Smooth muscle cell (in vitro differentiated cells): ENCODE measurements around the gene KAT2A. TPM values are rescaled to one million over a fixed set of nuclear protein-coding genes. Genes with fewer than 3 reads are reported as not detected.
A peak's percentile ranks its signal among the peaks of the same experiment; 100 is the strongest.

Experiments used
- DNase-seq: peaks from one replicate; lab custom pipeline; 2025; ENCODE audit not compliant: unreplicated experiment; lab: John Stamatoyannopoulos, UW
- H2AFZ ChIP-seq: fragments of 200-600 bp; sonication (generic); 2 replicates; pipeline ENCODE4 v1.6.0; 2016; ENCODE audit warnings: antibody characterized with exemption, low read depth, mild to moderate bottlenecking
- H3F3A ChIP-seq: fragments of 200-600 bp; sonication (generic); 2 replicates; pipeline ENCODE4 v1.6.0; 2017; ENCODE audit warnings: antibody characterized with exemption, low read depth
- H3K27ac ChIP-seq: fragments of 200-600 bp; sonication (generic); 2 replicates; pipeline ENCODE4 v1.5.1; 2016; ENCODE audit warnings: low read depth, mild to moderate bottlenecking
- H3K27me3 ChIP-seq: fragments of 200-600 bp; sonication (generic); 2 replicates; pipeline ENCODE4 v1.6.1; 2016; ENCODE audit warnings: low read depth, mild to moderate bottlenecking
- H3K36me3 ChIP-seq: fragments of 200-600 bp; sonication (generic); 2 replicates; pipeline ENCODE4 v1.5.1; 2016; ENCODE audit warnings: low read depth
- H3K4me1 ChIP-seq: fragments of 200-600 bp; sonication (generic); 2 replicates; pipeline ENCODE4 v1.5.1; 2016; ENCODE audit warnings: low read depth
- H3K4me2 ChIP-seq: fragments of 200-600 bp; sonication (generic); 2 replicates; pipeline ENCODE4 v1.6.0; 2016; ENCODE audit warnings: mild to moderate bottlenecking
- H3K4me3 ChIP-seq: fragments of 200-600 bp; sonication (generic); 2 replicates; pipeline ENCODE4 v1.5.1; 2016; ENCODE audit warnings: mild to moderate bottlenecking
- H3K79me2 ChIP-seq: fragments of 200-600 bp; sonication (generic); 2 replicates; pipeline ENCODE4 v1.6.0; 2016; ENCODE audit warnings: low read depth, mild to moderate bottlenecking
- H3K9ac ChIP-seq: fragments of 200-600 bp; sonication (generic); 2 replicates; pipeline ENCODE4 v1.6.0; 2016; ENCODE audit warnings: low read depth
- H3K9me3 ChIP-seq: fragments of 200-600 bp; sonication (generic); replicated peaks from 2 replicates; pipeline ENCODE4 v1.5.1; 2016; ENCODE audit warnings: low read depth
- H4K20me1 ChIP-seq: fragments of 200-600 bp; sonication (generic); 2 replicates; pipeline ENCODE4 v1.6.0; 2016; ENCODE audit warnings: low read depth
- CTCF ChIP-seq: fragments of 200-600 bp; sonication (generic); IDR thresholded peaks from 2 replicates; pipeline ENCODE4 v1.5.1; 2017; ENCODE audit warnings: borderline replicate concordance, mild to moderate bottlenecking, antibody characterized with exemption; ENCODE audit not compliant: insufficient read depth, poor library complexity, severe bottlenecking
- WGBS: methylation state at CpG from one replicate; pipeline ENCODE4 v1.1.7; 2016; ENCODE audit warnings: low lambda C conversion rate; 5-methylcytosine and 5-hydroxymethylcytosine counted together
- polyA plus RNA-seq: library from polyadenylated mRNA; unstranded; fragments of >200 nt; fragmentation: Nextera tagmentation; extraction: Ambion mirVana; gene quantifications from 2 replicates; pipeline ENCODE4 v1.2.1, GENCODE V29; 2016
- total RNA-seq: library from RNA; depleted of rRNA; stranded (reverse); fragments of >200 nt; gene quantifications from 2 replicates; pipeline ENCODE4 v1.2.3, GENCODE V29; 2014

KAT2A gene
- total and polyA plus RNA-seq, 2 experiments from 2014 or later = 17.1 to 25.3 TPM

- no peak for TF ChIP-seq CTCF
- Histone ChIP-seq H3K4me1 (no peaks in the 10 kb centered on the region), H4K20me1 (no peaks in the 10 kb centered on the region), H3K4me3 (no peak overlapping the region), H3K27ac (no peak overlapping the region), H3K4me2 (no peak overlapping the region), H3K9ac (no peak overlapping the region), H3K79me2 (no peaks in the 10 kb centered on the region), H2AFZ (no peak overlapping the region), H3K27me3 (no peaks in the 10 kb centered on the region), H3K9me3 (no peaks in the 10 kb centered on the region), H3K36me3 (no peaks in the 10 kb centered on the region), H3F3A (no peaks in the 10 kb centered on the region)
- DNase-seq = no peak
- 90% methylated on average over 18 of the region's 18 CpGs for WGBS
These were observed 10.6 kb downstream of the KAT2A start for GRCh38 chr17:42110301-42111264.

- Histone ChIP-seq H3K4me3 (no peak overlapping the region), H3K79me2 (no peaks in the 10 kb centered on the region), H2AFZ (no peak overlapping the region), H3K9ac (no peak overlapping the region), H4K20me1 (no peaks in the 10 kb centered on the region), H3K4me2 (no peak overlapping the region), H3K27me3 (no peaks in the 10 kb centered on the region), H3F3A (no peaks in the 10 kb centered on the region), H3K27ac (no peak overlapping the region), H3K4me1 (no peaks in the 10 kb centered on the region), H3K9me3 (no peaks in the 10 kb centered on the region), H3K36me3 (no peaks in the 10 kb centered on the region)
- WGBS = 82% methylated on average over 9 of the region's 9 CpGs
- no peak for TF ChIP-seq CTCF
- DNase-seq = no peak
These were observed 12.1 kb downstream of the KAT2A start for GRCh38 chr17:42109086-42109485.

- Histone ChIP-seq H3K9ac (no peak overlapping the region), H3K27ac (no peak overlapping the region), H3K36me3 (no peaks in the 10 kb centered on the region), H3K9me3 (no peaks in the 10 kb centered on the region), H3F3A (no peaks in the 10 kb centered on the region), H4K20me1 (no peaks in the 10 kb centered on the region), H2AFZ (no peak overlapping the region), H3K4me3 (peak overlapping the region; percentile 27), H3K79me2 (no peaks in the 10 kb centered on the region), H3K4me1 (no peaks in the 10 kb centered on the region), H3K27me3 (no peaks in the 10 kb centered on the region), H3K4me2 (peak overlapping the region; percentile 72)
- 30% methylated on average over 51 of the region's 51 CpGs for WGBS
- no peak for TF ChIP-seq CTCF
- peak; percentile 9 for DNase-seq
These were observed 13.3 kb downstream of the KAT2A start for GRCh38 chr17:42107597-42108576.
